HG03095 (cell line): ENCODE measurements around the gene ETS1.

ENCODE experiments used
- ATAC-seq: cut with Tn5 transposase; IDR thresholded peaks from one replicate; pipeline ENCODE4 v1.9.1; 2021; ENCODE audit warnings: moderate library complexity; ENCODE audit not compliant: unreplicated experiment

The ETS1 gene

GRCh38 chr11:128547946-128548648 is 39.3 kb downstream of the ETS1 start:
- ATAC-seq = no peak

- no peak for ATAC-seq
Observed at GRCh38 chr11:128546916-128547315, 40.4 kb downstream of the ETS1 start.

GRCh38 chr11:128544471-128545051 is 42.8 kb downstream of the ETS1 start:
- ATAC-seq = no peak

- ATAC-seq = no peak
Observed at GRCh38 chr11:128540469-128540868, 46.9 kb downstream of the ETS1 start.

- ATAC-seq = no peak
Observed at GRCh38 chr11:128536506-128536905, 50.9 kb downstream of the ETS1 start.

GRCh38 chr11:128535468-128536457 is 51.6 kb downstream of the ETS1 start:
- ATAC-seq = no peak

GRCh38 chr11:128533472-128533871 is 53.9 kb downstream of the ETS1 start:
- ATAC-seq = no peak

GRCh38 chr11:128532572-128533091 is 54.7 kb downstream of the ETS1 start:
- ATAC-seq = no peak

GRCh38 chr11:128532016-128532571 is 55.3 kb downstream of the ETS1 start:
- no peak for ATAC-seq

- ATAC-seq = no peak
Observed at GRCh38 chr11:128531588-128531987, 55.8 kb downstream of the ETS1 start.

GRCh38 chr11:128530118-128531074 is 57.0 kb downstream of the ETS1 start:
- no peak for ATAC-seq

GRCh38 chr11:128528294-128528693 is 59.1 kb downstream of the ETS1 start:
- no peak for ATAC-seq

- no peak for ATAC-seq
Observed at GRCh38 chr11:128527046-128527445, 60.3 kb downstream of the ETS1 start.

- ATAC-seq = no peak
Observed at GRCh38 chr11:128525411-128526243, 61.7 kb downstream of the ETS1 start.

- ATAC-seq = no peak
Observed at GRCh38 chr11:128524172-128524571, 63.2 kb downstream of the ETS1 start.

GRCh38 chr11:128523641-128524040 is 63.7 kb downstream of the ETS1 start:
- no peak for ATAC-seq

GRCh38 chr11:128522943-128523518 is 64.3 kb downstream of the ETS1 start:
- ATAC-seq = no peak

- ATAC-seq = peak; percentile 69
Observed at GRCh38 chr11:128522055-128522942, 65.1 kb downstream of the ETS1 start.
